IPS-20b (cell line): ENCODE data around the gene CHCHD4.

Experiments used
- H3K27ac ChIP-seq: one replicate; pipeline ENCODE4 v1.5.1; 2013; ENCODE audit warnings: low read length
- H3K27me3 ChIP-seq: 2 replicates; pipeline ENCODE4 v1.6.1; 2013; ENCODE audit warnings: mild to moderate bottlenecking, low read length, inconsistent platforms; ENCODE audit not compliant: insufficient read depth
- H3K36me3 ChIP-seq: 2 replicates; pipeline ENCODE4 v1.6.1; 2013; ENCODE audit warnings: low read depth, mild to moderate bottlenecking, inconsistent platforms, low read length, moderate library complexity; ENCODE audit not compliant: insufficient read depth
- H3K4me1 ChIP-seq: 2 replicates; pipeline ENCODE4 v1.6.1; 2013; ENCODE audit warnings: mild to moderate bottlenecking, control low read depth, inconsistent platforms, low read length, moderate library complexity; ENCODE audit not compliant: insufficient read depth
- H3K4me3 ChIP-seq: 2 replicates; pipeline ENCODE4 v1.5.1; 2013; ENCODE audit warnings: mild to moderate bottlenecking, low read length, inconsistent platforms
- H3K9ac ChIP-seq: 2 replicates; pipeline ENCODE4 v1.6.1; 2013; ENCODE audit warnings: low read depth, mild to moderate bottlenecking, inconsistent platforms, low read length, moderate library complexity
- H3K9me3 ChIP-seq: 2 replicates; pipeline ENCODE4 v1.6.1; 2013; ENCODE audit warnings: mild to moderate bottlenecking, low read depth, low read length, inconsistent platforms; ENCODE audit not compliant: insufficient read depth

The CHCHD4 gene

GRCh38 chr3:14124615-14125192 is at the start of gene CHCHD4, which contains the start of gene TMEM43:
TSS of gene CHCHD4 (minus strand) at chr3:14124870. CDS start at chr3:14124676, 194 bp downstream.
TSS of gene TMEM43 (plus strand) at chr3:14125052. CDS start at chr3:14125194, 142 bp downstream.
- Histone ChIP-seq H3K36me3 (peaks cover 34% of the 10 kb centered on the region), H3K4me3 (peak within 1 kb of the TSS; percentile 89), H3K4me1 (peaks cover 28% of the 10 kb centered on the region), H3K9me3 (0 out of 2 replicates have a peak, but pooled peaks cover 3% of the 10 kb centered on the region), H3K27me3 (no peaks in the 10 kb centered on the region), H3K27ac (peak within 1 kb of the TSS; percentile 12), H3K9ac (peak within 1 kb of the TSS; percentile 89)

- H3K4me1 ChIP-seq: no peaks in the 10 kb centered on the region; the same call in 1 of the 2 replicates
Measured at GRCh38 chr3:14172496-14172895, 47.8 kb upstream of the CHCHD4 start.

GRCh38 chr3:14170531-14171159 is 46.0 kb upstream of the CHCHD4 start:
- no peaks in the 10 kb centered on the region; the same call in 1 of the 2 replicates for H3K4me1 ChIP-seq
- no peak overlapping the region for H3K9ac ChIP-seq
- no peaks in the 10 kb centered on the region for H3K9me3 ChIP-seq
- no peak overlapping the region for H3K4me3 ChIP-seq
- peaks cover 74% of the 10 kb centered on the region for H3K36me3 ChIP-seq
- H3K27me3 ChIP-seq: no peaks in the 10 kb centered on the region
- H3K27ac ChIP-seq: no peak overlapping the region

More at GRCh38 chr3:14172496-14172895, 47.8 kb upstream of the CHCHD4 start:
- H3K9ac ChIP-seq: no peak overlapping the region
- H3K27ac ChIP-seq: no peak overlapping the region
- no peaks in the 10 kb centered on the region for H3K27me3 ChIP-seq
- no peak overlapping the region for H3K4me3 ChIP-seq
- peaks cover 59% of the 10 kb centered on the region for H3K36me3 ChIP-seq
- H3K9me3 ChIP-seq: no peaks in the 10 kb centered on the region

- no peak overlapping the region for H3K4me3 ChIP-seq
- peaks cover 82% of the 10 kb centered on the region for H3K36me3 ChIP-seq
Measured at GRCh38 chr3:14169871-14170270, 45.2 kb upstream of the CHCHD4 start.

GRCh38 chr3:14169435-14169834 is 44.8 kb upstream of the CHCHD4 start:
- Histone ChIP-seq H3K36me3 (peaks cover 86% of the 10 kb centered on the region), H3K27me3 (no peaks in the 10 kb centered on the region), H3K27ac (no peak overlapping the region), H3K4me3 (no peak overlapping the region), H3K4me1 (no peaks in the 10 kb centered on the region), H3K9ac (no peak overlapping the region), H3K9me3 (no peaks in the 10 kb centered on the region)

More at GRCh38 chr3:14169871-14170270, 45.2 kb upstream of the CHCHD4 start:
- no peaks in the 10 kb centered on the region for H3K4me1 ChIP-seq
- H3K9ac ChIP-seq: no peak overlapping the region
- no peak overlapping the region for H3K27ac ChIP-seq
- H3K9me3 ChIP-seq: no peaks in the 10 kb centered on the region
- H3K27me3 ChIP-seq: no peaks in the 10 kb centered on the region

GRCh38 chr3:14166877-14167603 is 42.4 kb upstream of the CHCHD4 start:
- Histone ChIP-seq H3K4me3 (no peak overlapping the region), H3K4me1 (no peaks in the 10 kb centered on the region), H3K27ac (no peak overlapping the region), H3K9ac (no peak overlapping the region), H3K36me3 (peaks cover 96% of the 10 kb centered on the region), H3K27me3 (no peaks in the 10 kb centered on the region), H3K9me3 (peaks cover 3% of the 10 kb centered on the region; the same call in 1 of the 2 replicates)

GRCh38 chr3:14162178-14162577 is 37.5 kb upstream of the CHCHD4 start:
- H3K27me3 ChIP-seq: no peaks in the 10 kb centered on the region
- H3K27ac ChIP-seq: no peak overlapping the region
- H3K36me3 ChIP-seq: peaks cover 96% of the 10 kb centered on the region
- peaks cover 8% of the 10 kb centered on the region; the same call in 1 of the 2 replicates for H3K9me3 ChIP-seq
- no peak overlapping the region for H3K9ac ChIP-seq
- H3K4me1 ChIP-seq: no peaks in the 10 kb centered on the region
- no peak overlapping the region for H3K4me3 ChIP-seq

- no peak overlapping the region for H3K4me3 ChIP-seq
- no peak overlapping the region for H3K9ac ChIP-seq
- H3K27ac ChIP-seq: no peak overlapping the region
- H3K9me3 ChIP-seq: peaks cover 8% of the 10 kb centered on the region; the same call in 1 of the 2 replicates
- H3K27me3 ChIP-seq: no peaks in the 10 kb centered on the region
- peaks cover 98% of the 10 kb centered on the region for H3K36me3 ChIP-seq
- no peaks in the 10 kb centered on the region for H3K4me1 ChIP-seq
Measured at GRCh38 chr3:14161282-14161681, 36.6 kb upstream of the CHCHD4 start.

- Histone ChIP-seq H3K9me3 (peaks cover 8% of the 10 kb centered on the region; the same call in 1 of the 2 replicates), H3K27me3 (no peaks in the 10 kb centered on the region), H3K4me3 (no peak overlapping the region), H3K36me3 (peaks cover 89% of the 10 kb centered on the region), H3K4me1 (no peaks in the 10 kb centered on the region), H3K9ac (no peak overlapping the region), H3K27ac (no peak overlapping the region)
Measured at GRCh38 chr3:14159426-14159825, 34.8 kb upstream of the CHCHD4 start.

- Histone ChIP-seq H3K4me1 (no peaks in the 10 kb centered on the region), H3K27ac (no peak overlapping the region), H3K9ac (no peak overlapping the region), H3K36me3 (peaks cover 87% of the 10 kb centered on the region), H3K27me3 (no peaks in the 10 kb centered on the region), H3K9me3 (peaks cover 8% of the 10 kb centered on the region; the same call in 1 of the 2 replicates), H3K4me3 (no peak overlapping the region)
Measured at GRCh38 chr3:14158370-14158769, 33.7 kb upstream of the CHCHD4 start.

GRCh38 chr3:14157951-14158350 is 33.3 kb upstream of the CHCHD4 start:
- Histone ChIP-seq H3K9ac (no peak overlapping the region), H3K4me1 (no peaks in the 10 kb centered on the region), H3K27ac (no peak overlapping the region), H3K36me3 (peaks cover 87% of the 10 kb centered on the region), H3K27me3 (no peaks in the 10 kb centered on the region), H3K9me3 (peaks cover 8% of the 10 kb centered on the region; the same call in 1 of the 2 replicates), H3K4me3 (no peak overlapping the region)
